Activated CD8-positive, alpha-beta T cell treated with anti-CD3 and anti-CD28 coated beads, Interleukin-2, amount 10 ng/mL, durations not matched to agents 7 days and 5 days (primary cell): ENCODE measurements around the gene ARHGAP33. TPM values are rescaled to one million over a fixed set of nuclear protein-coding genes. Genes with fewer than 3 reads are reported as not detected.

Experiments used
- ATAC-seq: fragments of 150-1000 bp; cut with Tn5 transposase; one replicate; pipeline ENCODE4 v1.10.0; 2021; ENCODE audit warnings: moderate library complexity
- CTCF ChIA-PET: fragments of 350-600 bp; sonication (Branson Sonifier 250); formaldehyde crosslinking; loops from one replicate; lab custom pipeline; 2021; ENCODE audit warnings: antibody characterized with exemption; lab: Charles Lee
- POLR2A ChIA-PET: fragments of 350-600 bp; sonication (Branson Sonifier 250); formaldehyde crosslinking; loops from one replicate; lab custom pipeline; 2021; ENCODE audit warnings: antibody characterized with exemption; lab: Charles Lee
- DNase-seq: peaks from one replicate; pipeline ENCODE4 v3.0.0-alpha.2; 2020
- H3K27ac Mint-ChIP-seq: one replicate; pipeline ENCODE4 v1.8.0; 2021; ENCODE audit warnings: mild to moderate bottlenecking, mixed read lengths
- H3K27me3 Mint-ChIP-seq: one replicate; pipeline ENCODE4 v1.8.0; 2021; ENCODE audit warnings: low read depth, mixed read lengths
- H3K36me3 Mint-ChIP-seq: one replicate; pipeline ENCODE4 v1.8.0; 2021; ENCODE audit warnings: low read depth, mixed read lengths
- H3K4me1 Mint-ChIP-seq: one replicate; pipeline ENCODE4 v1.8.0; 2021; ENCODE audit warnings: low read depth, mixed read lengths
- H3K4me3 Mint-ChIP-seq: one replicate; pipeline ENCODE4 v1.8.0; 2021; ENCODE audit warnings: mild to moderate bottlenecking, mixed read lengths
- H3K9me3 Mint-ChIP-seq: one replicate; pipeline ENCODE4 v1.8.0; 2022; ENCODE audit warnings: mixed read lengths; ENCODE audit not compliant: insufficient read depth
- total RNA-seq, 2 experiments: library from RNA; stranded (reverse); gene quantifications; one replicate each; pipeline ENCODE4 v1.2.3, GENCODE V29; 2021

Gene ARHGAP33
- total RNA-seq, 2 experiments from 2014 or later: 66.6 to 71.0 TPM

DNA sequence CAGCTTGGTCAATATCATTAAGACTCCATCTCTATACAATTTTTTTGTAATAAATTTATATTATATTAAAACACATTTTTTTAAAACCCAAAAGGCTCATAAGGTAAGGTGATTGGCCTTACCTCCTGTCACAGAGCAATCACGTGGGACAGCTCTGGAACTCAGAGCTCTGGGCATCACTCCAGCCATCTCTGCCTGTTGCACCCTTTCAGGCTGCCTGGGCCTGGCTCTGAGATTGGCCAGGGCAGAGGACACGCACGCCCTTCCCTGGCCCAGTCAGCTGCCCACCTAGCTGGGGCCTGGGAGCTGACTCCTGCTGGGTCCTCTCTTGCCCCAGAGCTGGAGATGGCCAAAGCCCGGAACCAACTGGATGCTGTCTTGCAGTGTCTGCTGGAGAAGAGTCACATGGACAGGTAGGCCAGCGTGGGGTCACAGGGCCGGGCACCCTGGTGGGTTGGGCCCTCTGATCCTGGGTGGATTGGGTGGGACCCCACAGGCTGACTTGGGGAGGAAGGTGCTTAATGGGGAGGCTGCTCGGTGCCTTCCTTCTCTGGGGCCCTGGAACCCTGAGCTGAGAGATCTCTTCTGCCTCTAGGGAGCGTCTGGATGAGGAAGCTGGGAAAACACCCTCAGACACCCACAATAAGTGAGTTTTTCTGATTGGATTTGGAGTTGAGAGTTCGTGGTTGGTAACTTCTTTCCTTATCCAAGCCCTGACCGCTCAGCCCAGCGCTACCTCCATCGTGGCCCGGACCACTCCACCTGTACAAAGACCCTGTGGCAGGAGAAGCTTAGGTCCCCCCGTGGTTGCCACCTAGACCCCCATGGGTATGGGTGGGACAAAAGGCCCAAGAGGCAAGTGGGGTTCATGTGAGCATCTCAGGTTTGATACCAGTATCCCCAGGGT is 23.3 kb upstream of the ARHGAP33 start:
- ChIA-PET POLR2A (interaction anchor here (0.6 kb wide), 1 partner anchor 11 kb away, joined by 4 read pairs; no protein-coding TSS in a partner anchor), CTCF (interaction anchor here (1.3 kb wide), 1 partner anchor 67 kb away, joined by 3 read pairs; no protein-coding TSS in a partner anchor)
- H3K27ac Mint-ChIP-seq: no peak overlapping the region
- H3K4me1 Mint-ChIP-seq: peaks cover 42% of the 10 kb centered on the region
- peaks cover 13% of the 10 kb centered on the region for H3K36me3 Mint-ChIP-seq
- DNase-seq: no peak
- ATAC-seq: no peak
- no peaks in the 10 kb centered on the region for H3K27me3 Mint-ChIP-seq
- H3K9me3 Mint-ChIP-seq: no peaks in the 10 kb centered on the region
- H3K4me3 Mint-ChIP-seq: no peak overlapping the region

DNA sequence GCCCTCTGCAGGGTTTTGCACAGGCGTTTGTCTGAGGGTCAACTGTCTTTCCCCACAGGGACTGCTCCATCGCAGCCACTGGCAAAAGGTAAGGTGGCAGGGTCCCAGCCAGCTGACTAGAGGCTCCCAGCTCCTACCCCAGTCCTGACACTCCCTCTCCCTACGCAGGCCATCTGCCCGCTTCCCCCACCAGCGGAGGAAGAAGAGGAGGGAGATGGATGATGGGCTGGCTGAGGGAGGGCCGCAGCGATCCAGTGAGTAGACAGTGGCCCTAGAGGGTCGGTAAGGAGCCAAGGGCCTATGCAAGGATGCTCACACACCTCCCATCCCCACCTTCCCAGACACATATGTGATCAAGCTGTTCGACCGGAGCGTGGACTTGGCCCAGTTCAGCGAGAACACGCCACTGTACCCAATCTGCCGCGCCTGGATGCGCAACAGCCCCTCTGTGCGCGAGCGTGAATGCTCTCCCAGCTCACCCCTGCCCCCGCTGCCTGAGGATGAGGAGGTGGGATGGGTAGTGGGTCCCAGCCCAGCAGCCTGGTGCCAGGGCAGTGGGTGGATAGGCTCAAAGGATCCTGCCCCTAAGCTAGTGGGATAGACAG is 22.5 kb upstream of the ARHGAP33 start:
- Mint-ChIP-seq H3K27me3 (no peaks in the 10 kb centered on the region), H3K4me3 (no peak overlapping the region), H3K9me3 (no peaks in the 10 kb centered on the region), H3K36me3 (peaks cover 15% of the 10 kb centered on the region), H3K4me1 (peaks cover 42% of the 10 kb centered on the region), H3K27ac (no peak overlapping the region)
- POLR2A ChIA-PET: no interaction called here
- DNase-seq (no peak), ATAC-seq (no peak)
- CTCF ChIA-PET: no interaction called here

DNA sequence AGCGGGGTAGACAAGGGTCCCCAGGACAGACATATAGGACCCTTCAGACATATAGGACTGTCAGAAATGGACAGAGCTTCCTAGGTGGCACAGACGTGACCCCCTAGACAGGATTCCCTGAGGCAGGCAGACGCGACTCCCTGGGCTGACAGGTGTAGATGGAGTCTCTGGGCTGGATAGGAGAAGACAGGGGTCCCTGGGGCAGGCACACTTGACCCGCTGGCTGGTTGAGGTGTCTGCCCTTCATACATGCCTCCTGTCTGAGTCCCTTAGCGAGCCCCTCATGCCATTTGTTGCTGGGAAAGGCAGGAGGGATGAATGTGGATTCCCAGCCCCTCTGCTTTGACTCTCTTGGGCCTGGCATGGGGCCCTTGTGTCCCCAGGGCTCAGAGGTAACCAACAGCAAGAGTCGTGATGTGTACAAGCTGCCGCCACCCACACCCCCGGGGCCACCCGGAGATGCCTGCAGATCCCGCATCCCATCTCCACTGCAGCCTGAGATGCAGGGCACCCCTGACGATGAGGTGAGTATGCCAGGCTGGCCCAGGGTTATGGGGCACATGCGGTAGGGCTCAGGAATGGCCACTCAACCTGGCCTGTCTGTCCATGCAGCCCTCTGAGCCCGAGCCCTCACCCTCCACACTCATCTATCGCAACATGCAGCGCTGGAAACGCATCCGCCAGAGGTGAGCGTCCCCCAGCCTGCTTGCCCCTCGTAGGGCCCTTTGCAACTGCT is 21.6 kb upstream of the ARHGAP33 start:
- POLR2A ChIA-PET: no interaction called here
- no peak overlapping the region for H3K27ac Mint-ChIP-seq

DNA sequence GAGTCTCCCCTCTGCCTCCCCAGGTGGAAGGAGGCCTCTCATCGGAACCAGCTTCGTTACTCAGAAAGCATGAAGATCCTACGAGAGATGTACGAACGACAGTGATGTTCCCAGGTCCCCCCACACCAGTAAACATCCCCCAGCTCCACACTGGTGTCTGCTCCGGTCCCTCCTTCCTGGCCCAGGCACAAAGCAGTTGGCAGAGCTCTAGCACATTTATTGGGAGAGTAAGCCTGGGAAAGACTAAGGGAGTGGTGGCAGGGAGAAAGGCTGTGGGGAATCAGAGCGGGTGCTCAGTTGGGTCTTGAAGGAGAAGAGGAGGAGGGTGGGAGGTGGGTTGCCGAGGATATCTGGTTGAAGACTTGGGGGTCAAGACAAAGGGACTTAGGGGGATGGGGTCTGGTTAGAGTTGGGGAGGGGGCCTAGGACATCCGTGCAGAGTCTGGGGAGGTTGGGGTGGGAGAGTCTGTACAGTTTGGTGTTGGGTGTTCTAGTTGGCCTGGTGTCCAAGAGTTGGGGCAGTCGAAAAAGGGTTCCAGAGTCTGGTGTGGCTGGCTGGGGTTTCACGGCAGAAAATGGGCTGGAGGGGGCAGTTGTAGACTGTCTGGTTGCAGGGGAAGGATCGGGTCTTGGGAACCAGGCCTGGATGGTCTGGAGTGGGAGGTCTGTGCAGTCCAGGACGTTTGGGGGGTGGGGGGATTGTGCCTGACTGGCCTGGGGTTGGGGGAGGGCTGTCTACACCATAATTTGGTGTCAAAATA is 20.8 kb upstream of the ARHGAP33 start:
- DNase-seq (no peak), ATAC-seq (no peak)
- H3K27me3 Mint-ChIP-seq: no peaks in the 10 kb centered on the region
- POLR2A ChIA-PET: no interaction called here
- peaks cover 20% of the 10 kb centered on the region for H3K36me3 Mint-ChIP-seq
- H3K9me3 Mint-ChIP-seq: no peaks in the 10 kb centered on the region
- H3K4me3 Mint-ChIP-seq: no peak overlapping the region
- CTCF ChIA-PET: no interaction called here
- no peak overlapping the region for H3K27ac Mint-ChIP-seq
- H3K4me1 Mint-ChIP-seq: peaks cover 40% of the 10 kb centered on the region

More for the DNA sequence above, 21.6 kb upstream of the ARHGAP33 start:
- CTCF ChIA-PET: no interaction called here
- peaks cover 15% of the 10 kb centered on the region for H3K36me3 Mint-ChIP-seq
- peaks cover 36% of the 10 kb centered on the region for H3K4me1 Mint-ChIP-seq
- H3K4me3 Mint-ChIP-seq: no peak overlapping the region
- H3K9me3 Mint-ChIP-seq: no peaks in the 10 kb centered on the region
- no peak for DNase-seq
- H3K27me3 Mint-ChIP-seq: no peaks in the 10 kb centered on the region
- no peak for ATAC-seq

DNA sequence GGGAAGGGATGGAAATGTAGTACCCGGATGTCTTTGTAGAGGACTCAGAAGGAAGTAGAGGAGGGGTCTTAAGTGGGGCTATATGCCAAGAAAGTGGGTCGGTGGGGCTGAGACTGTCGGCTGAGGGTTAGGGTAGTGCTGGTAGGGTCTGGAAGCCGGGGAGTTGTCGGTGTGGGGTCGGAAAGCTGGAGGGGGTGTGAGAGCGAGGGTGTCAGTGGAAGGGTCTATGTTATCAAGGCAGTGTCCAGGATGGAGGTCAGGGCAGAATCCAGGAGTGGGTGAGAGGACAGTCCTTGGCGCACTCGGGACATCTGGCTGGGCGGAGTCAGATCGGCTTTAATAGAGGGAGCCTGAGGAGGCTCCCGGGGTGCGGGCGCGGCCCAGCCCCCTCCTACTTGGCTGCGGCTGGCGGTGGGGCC is 20.2 kb upstream of the ARHGAP33 start:
- Mint-ChIP-seq H3K9me3 (no peaks in the 10 kb centered on the region), H3K36me3 (peaks cover 24% of the 10 kb centered on the region), H3K4me3 (no peak overlapping the region), H3K4me1 (peaks cover 37% of the 10 kb centered on the region), H3K27me3 (no peaks in the 10 kb centered on the region), H3K27ac (no peak overlapping the region)
- POLR2A ChIA-PET: no interaction called here
- no peak for DNase-seq
- ATAC-seq: no peak
- CTCF ChIA-PET: interaction anchor here (1.0 kb wide), 1 partner anchor 10 kb away, joined by 3 read pairs; the partner anchor contains the start of genes PSENEN and U2AF1L4

DNA sequence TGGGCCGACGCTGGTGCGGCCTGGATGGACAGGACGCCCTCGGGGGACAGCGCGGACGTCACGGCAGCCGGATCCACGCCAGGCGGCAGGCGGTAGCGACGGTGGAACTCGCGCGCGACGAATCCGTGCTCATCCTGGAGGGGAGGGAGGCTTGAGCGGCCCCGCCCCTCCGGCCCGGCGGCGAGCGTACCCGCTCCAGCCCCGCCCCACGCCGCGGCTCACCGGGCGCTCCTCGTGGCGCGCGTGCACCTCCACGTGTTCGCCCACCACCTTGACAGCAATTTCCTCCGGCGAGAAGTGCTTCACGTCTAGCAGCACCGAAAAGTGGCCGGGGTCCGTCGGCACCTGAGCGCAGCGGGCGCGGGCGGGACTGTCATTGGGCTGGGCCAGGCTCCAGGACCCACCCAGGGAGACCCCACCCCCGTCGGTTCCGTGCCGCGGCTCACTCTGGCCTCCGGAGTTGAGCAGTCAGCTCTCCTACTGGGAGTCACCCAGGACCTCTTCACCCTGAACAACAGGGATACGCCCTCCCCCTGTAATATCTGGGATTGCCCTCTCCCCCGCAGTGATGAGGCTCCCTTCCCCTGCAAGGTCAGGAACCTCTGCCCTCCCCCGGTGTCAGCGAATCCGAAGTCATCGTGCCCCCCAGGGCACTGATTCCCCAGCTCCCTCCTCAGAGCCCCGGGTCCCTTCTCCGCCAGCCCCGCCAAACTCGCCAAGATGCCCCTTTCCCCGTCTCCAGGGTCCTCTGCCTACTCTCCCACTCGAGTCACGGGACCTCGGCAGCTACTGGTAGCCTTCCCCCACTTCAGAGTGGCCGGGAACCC is 19.6 kb upstream of the ARHGAP33 start:
- Mint-ChIP-seq H3K27ac (no peak overlapping the region), H3K27me3 (no peaks in the 10 kb centered on the region), H3K4me3 (peak overlapping the region; percentile 48), H3K9me3 (no peaks in the 10 kb centered on the region), H3K36me3 (peaks cover 27% of the 10 kb centered on the region), H3K4me1 (peaks cover 36% of the 10 kb centered on the region)
- ChIA-PET CTCF (interaction anchor here (1.0 kb wide), 1 partner anchor 10 kb away, joined by 3 read pairs; the partner anchor contains the start of genes PSENEN and U2AF1L4), POLR2A (no interaction called here)
- DNase-seq (peak; percentile 58), ATAC-seq (no peak)

DNA sequence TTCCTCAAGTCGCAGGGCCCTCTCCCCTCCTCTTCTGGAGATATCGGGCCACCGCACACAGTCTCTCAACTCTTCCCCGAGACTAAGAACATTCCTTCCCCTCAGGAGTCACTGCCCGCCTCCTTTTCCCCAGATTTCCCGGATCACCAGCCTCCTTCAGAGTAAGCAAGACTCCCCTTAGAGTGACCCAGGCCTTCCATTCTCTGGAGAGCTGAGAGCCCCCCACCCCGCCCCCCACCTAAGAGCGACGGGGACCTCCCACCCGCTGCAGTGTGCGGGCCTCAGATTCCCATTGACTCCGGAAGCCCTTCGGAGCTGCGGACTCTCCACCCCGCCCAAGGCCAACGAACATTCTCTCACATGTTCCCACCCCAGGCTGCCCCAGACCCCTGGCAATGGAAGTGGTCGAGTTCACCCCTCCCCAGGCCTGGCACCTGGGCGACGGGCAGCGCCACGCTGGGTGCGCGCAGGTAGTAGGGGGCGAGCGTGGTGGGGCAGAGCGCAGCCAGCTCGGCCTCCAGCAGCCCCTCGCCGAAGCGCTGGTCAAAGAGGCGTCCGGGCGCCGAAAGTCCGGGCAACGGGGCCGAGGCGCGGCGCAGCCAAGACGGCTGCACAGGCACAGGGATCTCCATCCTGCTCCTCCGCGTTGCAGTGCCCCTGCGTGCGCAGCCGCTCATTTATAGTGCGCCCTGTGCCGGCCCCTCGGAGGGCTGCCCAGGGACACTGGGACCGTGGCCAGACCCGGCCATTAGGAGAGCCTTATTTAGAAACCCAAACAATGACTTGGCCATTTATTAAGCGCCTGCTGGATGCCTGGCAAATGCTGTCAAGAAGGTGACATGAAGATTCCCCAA is 18.8 kb upstream of the ARHGAP33 start, which contains the start of gene HSPB6:
Gene HSPB6 (minus strand): TSS at position 653 of the 854 bp plus-strand sequence. CDS start 21 bp downstream, at position 632.
- Mint-ChIP-seq H3K27me3 (no peaks in the 10 kb centered on the region), H3K36me3 (peaks cover 31% of the 10 kb centered on the region), H3K9me3 (no peaks in the 10 kb centered on the region), H3K4me1 (peaks cover 36% of the 10 kb centered on the region), H3K4me3 (peak within 1 kb of the TSS; percentile 89), H3K27ac (peak within 1 kb of the TSS; percentile 96)
- no peak for ATAC-seq
- ChIA-PET POLR2A (interaction anchor here (0.9 to 1.6 kb wide), 5 partner anchors 8 to 114 kb away, joined by 3 to 6 read pairs (median 3); partner anchors contain the start of genes LIN37, PSENEN and U2AF1L4), CTCF (interaction anchor here (0.9 to 1.0 kb wide), 3 partner anchors 11 to 62 kb away, joined by 3 read pairs; partner anchors contain the start of genes PSENEN and U2AF1L4)
- no peak for DNase-seq

DNA sequence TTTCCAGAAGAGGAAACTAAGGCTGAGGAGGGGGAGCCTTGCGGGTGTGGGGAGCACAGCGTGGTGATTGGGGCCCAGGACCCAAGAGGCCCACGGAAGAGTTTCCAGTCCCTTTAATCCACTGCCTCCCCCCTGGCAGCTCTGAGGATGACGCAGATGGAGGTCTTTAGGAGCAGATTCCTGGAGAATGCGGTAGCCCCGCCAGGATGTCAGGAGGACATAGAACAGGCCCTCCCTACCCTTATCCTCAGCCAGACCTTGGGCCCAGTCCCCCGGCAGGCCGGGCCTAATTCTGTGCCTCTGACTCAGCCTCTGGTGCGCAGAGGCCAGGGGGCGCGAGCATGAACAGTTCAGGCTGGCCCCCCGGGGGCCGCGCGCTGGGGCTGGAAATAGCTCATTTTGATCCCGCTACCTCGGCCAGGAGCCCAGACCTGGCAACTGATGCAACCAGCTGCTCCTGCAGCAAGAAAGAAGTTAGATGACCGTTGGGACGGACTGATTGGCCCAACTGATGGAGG is 18.1 kb upstream of the ARHGAP33 start:
- H3K4me1 Mint-ChIP-seq: peaks cover 36% of the 10 kb centered on the region
- no peaks in the 10 kb centered on the region for H3K27me3 Mint-ChIP-seq
- CTCF ChIA-PET: interaction anchor here (0.9 to 1.0 kb wide), 2 partner anchors 12 to 63 kb away, joined by 3 read pairs; partner anchors contain the start of genes PSENEN and U2AF1L4
- peak overlapping the region; percentile 96 for H3K27ac Mint-ChIP-seq
- ATAC-seq (no peak), DNase-seq (peak; percentile 45)
- POLR2A ChIA-PET: interaction anchor here (0.9 to 1.6 kb wide), 5 partner anchors 9 to 115 kb away, joined by 3 to 6 read pairs (median 3); partner anchors contain the start of genes LIN37, PSENEN and U2AF1L4
- no peaks in the 10 kb centered on the region for H3K9me3 Mint-ChIP-seq
- H3K4me3 Mint-ChIP-seq: peak overlapping the region; percentile 89
- H3K36me3 Mint-ChIP-seq: peaks cover 36% of the 10 kb centered on the region
